H1 (cell line): ENCODE measurements around the gene C17orf107. TPM values are rescaled to one million over a fixed set of nuclear protein-coding genes. Genes with fewer than 3 reads are reported as not detected.

ENCODE experiments used
- CTCF ChIA-PET: fragments of 300-600 bp; sonication (Branson Sonifier 250); formaldehyde crosslinking; loops from one replicate; lab custom pipeline; 2021; ENCODE audit not compliant: partially characterized antibody; lab: Charles Lee
- POLR2A ChIA-PET: fragments of 300-600 bp; sonication (Branson Sonifier 250); formaldehyde crosslinking; loops from one replicate; lab custom pipeline; 2021; ENCODE audit warnings: inconsistent platforms; ENCODE audit not compliant: partially characterized antibody; lab: Charles Lee
- DNase-seq, 2 experiments: peaks; one replicate each; pipeline versions ENCODE4 v3.0.0 to v3.0.0-alpha.2; 2010 to 2022; ENCODE audit warnings: low spot score in 2 of 2, low read depth in 1 of 2, mixed read lengths in 1 of 2
- FAIRE-seq: peaks from 2 replicates; lab custom pipeline; 2011; peaks lifted over from hg19 to GRCh38; lab: Jason Lieb, UNC
- H2AFZ ChIP-seq: 2 replicates; pipeline ENCODE4 v1.8.1; 2012; ENCODE audit warnings: low read length, inconsistent platforms
- H2AK5ac ChIP-seq: 2 replicates; pipeline ENCODE4 v1.6.1; 2013; ENCODE audit warnings: low read depth, low read length
- H2BK120ac ChIP-seq: replicated peaks from 2 replicates; pipeline ENCODE3; 2013; ENCODE audit warnings: low read depth, low read length, inconsistent platforms
- H2BK12ac ChIP-seq: 2 replicates; pipeline ENCODE4 v1.6.1; 2013; ENCODE audit warnings: low read depth, low read length
- H2BK15ac ChIP-seq: 2 replicates; pipeline ENCODE4 v1.6.1; 2013; ENCODE audit warnings: low read length
- H2BK20ac ChIP-seq: 2 replicates; pipeline ENCODE4 v1.6.1; 2013; ENCODE audit warnings: low read length
- H2BK5ac ChIP-seq: 2 replicates; pipeline ENCODE4 v1.6.1; 2013; ENCODE audit warnings: low read depth, low read length
- H3K14ac ChIP-seq: 2 replicates; pipeline ENCODE4 v1.6.1; 2013; ENCODE audit warnings: inconsistent platforms; ENCODE audit not compliant: insufficient read length
- H3K18ac ChIP-seq: 2 replicates; pipeline ENCODE4 v1.6.1; 2013; ENCODE audit warnings: low read length; ENCODE audit errors: extremely low read depth
- H3K23ac ChIP-seq: 2 replicates; pipeline ENCODE4 v1.6.1; 2013; ENCODE audit warnings: inconsistent platforms; ENCODE audit not compliant: insufficient read length
- H3K23me2 ChIP-seq: 2 replicates; pipeline ENCODE4 v1.6.1; 2013; ENCODE audit warnings: low read depth, low read length
- H3K27ac ChIP-seq: 2 replicates; pipeline ENCODE4 v1.6.1; 2011; ENCODE audit warnings: low read depth, low read length, inconsistent platforms
- H3K27me3 ChIP-seq, 4 experiments: replicated peaks in 1 of 4; 1 replicate in 1 of 4; 2 replicates in 3 of 4; pipeline versions ENCODE4 v1.6.1 to v1.8.1; 2011 to 2013; ENCODE audit warnings: low read length in 3 of 4, mild to moderate bottlenecking in 3 of 4, inconsistent platforms in 2 of 4, mixed read lengths in 2 of 4, moderate library complexity in 1 of 4; ENCODE audit not compliant: control insufficient read depth in 3 of 4, insufficient read depth in 3 of 4; ENCODE audit errors: extremely low read depth in 1 of 4
- H3K36me3 ChIP-seq, 4 experiments: 2 replicates each; pipeline versions ENCODE4 v1.6.1 to v1.8.1; 2011 to 2013; ENCODE audit warnings: mild to moderate bottlenecking in 4 of 4, low read length in 3 of 4, moderate library complexity in 2 of 4, control low read depth in 1 of 4, inconsistent platforms in 1 of 4; ENCODE audit not compliant: insufficient read depth in 4 of 4, control insufficient read depth in 2 of 4
- H3K4ac ChIP-seq: replicated peaks from 2 replicates; pipeline ENCODE3; 2013; ENCODE audit warnings: low read length, low read depth, mixed read lengths, inconsistent platforms; ENCODE audit not compliant: insufficient read length
- H3K4me1 ChIP-seq, 4 experiments: replicated peaks in 1 of 4; 1 replicate in 1 of 4; 2 replicates in 3 of 4; pipeline versions ENCODE4 v1.6.1 to v1.8.1; 2011 to 2013; ENCODE audit warnings: low read length in 3 of 4, inconsistent platforms in 2 of 4, mixed read lengths in 1 of 4; ENCODE audit not compliant: insufficient read depth in 4 of 4, control insufficient read depth in 3 of 4
- H3K4me2 ChIP-seq, 2 experiments: 2 replicates each; pipeline versions ENCODE4 v1.6.1 to v1.8.1; 2011 to 2013; ENCODE audit warnings: low read depth in 2 of 2, low read length in 2 of 2, control low read depth in 1 of 2, inconsistent platforms in 1 of 2, mild to moderate bottlenecking in 1 of 2; ENCODE audit not compliant: insufficient read depth in 1 of 2
- H3K4me3 ChIP-seq, 4 experiments: fragments of 200-600, 300-600 bp in 1 of 4; sonication (generic), shearing (Covaris generic), sonication (Bioruptor Twin) in 1 of 4; 2 replicates each; pipeline versions ENCODE4 v1.5.1 to v1.8.1; 2011 to 2016; ENCODE audit warnings: low read length in 4 of 4, low read depth in 3 of 4, control low read depth in 2 of 4, inconsistent platforms in 2 of 4, mild to moderate bottlenecking in 2 of 4, mixed read lengths in 1 of 4, moderate library complexity in 1 of 4; ENCODE audit not compliant: insufficient read depth in 2 of 4; ENCODE audit errors: extremely low read depth in 1 of 4
- H3K56ac ChIP-seq: replicated peaks from 2 replicates; pipeline ENCODE3; 2013; ENCODE audit warnings: low read depth, mild to moderate bottlenecking, mixed read lengths, low read length, inconsistent platforms; ENCODE audit not compliant: insufficient read length
- H3K79me1 ChIP-seq: 2 replicates; pipeline ENCODE4 v1.6.1; 2013; ENCODE audit warnings: low read depth, low read length, control low read depth
- H3K79me2 ChIP-seq, 2 experiments: 2 replicates each; pipeline versions ENCODE4 v1.6.1 to v1.8.1; 2012 to 2013; ENCODE audit warnings: low read length in 2 of 2, mild to moderate bottlenecking in 2 of 2, inconsistent platforms in 1 of 2; ENCODE audit not compliant: insufficient read depth in 2 of 2, control insufficient read depth in 1 of 2
- H3K9ac ChIP-seq, 4 experiments: replicated peaks in 1 of 4; 1 replicate in 1 of 4; 2 replicates in 3 of 4; pipeline versions ENCODE4 v1.6.1 to v1.8.1; 2011 to 2013; ENCODE audit warnings: low read depth in 3 of 4, low read length in 3 of 4, control low read depth in 2 of 4, mild to moderate bottlenecking in 2 of 4, moderate library complexity in 2 of 4, inconsistent platforms in 1 of 4; ENCODE audit errors: extremely low read depth in 1 of 4
- H3K9me3 ChIP-seq, 2 experiments: 2 replicates each; pipeline versions ENCODE4 v1.6.1 to v1.8.1; 2012 to 2013; ENCODE audit warnings: mild to moderate bottlenecking in 2 of 2, moderate library complexity in 2 of 2, control low read depth in 1 of 2, inconsistent platforms in 1 of 2, low read depth in 1 of 2, low read length in 1 of 2, mixed read lengths in 1 of 2; ENCODE audit not compliant: insufficient read depth in 2 of 2
- H4K20me1 ChIP-seq, 2 experiments: replicated peaks in 1 of 2; 2 replicates each; pipeline versions ENCODE3 to v1.8.1; 2011 to 2013; ENCODE audit warnings: inconsistent platforms in 2 of 2, low read length in 2 of 2, mild to moderate bottlenecking in 1 of 2; ENCODE audit not compliant: insufficient read depth in 2 of 2, control insufficient read depth in 1 of 2
- H4K5ac ChIP-seq: 2 replicates; pipeline ENCODE4 v1.6.1; 2013; ENCODE audit warnings: low read length, low read depth, mixed read lengths, inconsistent platforms; ENCODE audit not compliant: insufficient read length
- H4K8ac ChIP-seq: 2 replicates; pipeline ENCODE4 v1.8.0; 2013; ENCODE audit warnings: mild to moderate bottlenecking, moderate library complexity, low read length, inconsistent platforms; ENCODE audit not compliant: insufficient read depth; ENCODE audit errors: extremely low read depth
- H4K91ac ChIP-seq: replicated peaks from 2 replicates; pipeline ENCODE3; 2013; ENCODE audit warnings: low read length, mixed read lengths, inconsistent platforms; ENCODE audit not compliant: insufficient read length
- BACH1 ChIP-seq: IDR thresholded peaks from 2 replicates; pipeline ENCODE4 v1.6.1; 2012; ENCODE audit warnings: low read length, improper control_type of control experiment
- GABPA ChIP-seq: IDR thresholded peaks from 2 replicates; pipeline ENCODE4 v1.6.1; 2011; ENCODE audit warnings: mild to moderate bottlenecking, low read length, moderate library complexity, borderline replicate concordance; ENCODE audit not compliant: insufficient read depth
- JUN ChIP-seq: IDR thresholded peaks from 2 replicates; pipeline ENCODE4 v1.6.1; 2011; ENCODE audit warnings: low read depth, mild to moderate bottlenecking, improper control_type of control experiment, low read length
- JUND ChIP-seq: IDR thresholded peaks from 2 replicates; pipeline ENCODE4 v1.6.1; 2011; ENCODE audit warnings: mild to moderate bottlenecking, improper control_type of control experiment, low read length
- MAFK ChIP-seq: IDR thresholded peaks from 2 replicates; pipeline ENCODE4 v1.6.1; 2012; ENCODE audit warnings: low read depth, mild to moderate bottlenecking, improper control_type of control experiment, low read length
- NANOG ChIP-seq: IDR thresholded peaks from 2 replicates; pipeline ENCODE4 v1.6.1; 2011; ENCODE audit warnings: low read length, low read depth, mild to moderate bottlenecking, inconsistent platforms; ENCODE audit not compliant: insufficient read depth, poor library complexity, severe bottlenecking
- PHF8 ChIP-seq: fragments of 200-600 bp; sonication (generic); conservative IDR thresholded peaks from 2 replicates; pipeline ENCODE4 v1.7.1; 2012; ENCODE audit warnings: low read depth, mild to moderate bottlenecking, inconsistent platforms, low read length, moderate library complexity
- RAD21 ChIP-seq, 2 experiments: IDR thresholded peaks in 1 of 2; conservative IDR thresholded peaks in 1 of 2; 2 replicates each; pipeline ENCODE4 v1.6.1; 2011; ENCODE audit warnings: low read depth in 2 of 2, low read length in 2 of 2, improper control_type of control experiment in 1 of 2, inconsistent platforms in 1 of 2, mild to moderate bottlenecking in 1 of 2, moderate library complexity in 1 of 2
- SIN3A ChIP-seq, 2 experiments: IDR thresholded peaks in 1 of 2; conservative IDR thresholded peaks in 1 of 2; 2 replicates each; pipeline ENCODE4 v1.6.1; 2011 to 2012; ENCODE audit warnings: low read length in 2 of 2, improper control_type of control experiment in 1 of 2, low read depth in 1 of 2, mild to moderate bottlenecking in 1 of 2
- YY1 ChIP-seq: IDR thresholded peaks from 2 replicates; pipeline ENCODE4 v1.6.1; 2011; ENCODE audit warnings: low read depth, mild to moderate bottlenecking, low read length
- WGBS, 2 experiments: shearing (Covaris generic) in 1 of 2; methylation state at CpG; one replicate each; pipeline versions ENCODE4 v1.1.6 to v1.1.7; 2013 to 2015; ENCODE audit warnings: low lambda C conversion rate in 2 of 2, mixed read lengths in 2 of 2, inconsistent platforms in 1 of 2, low coverage in 1 of 2, missing lambda C conversion rate in 1 of 2; ENCODE audit not compliant: insufficient replicate concordance in 2 of 2, insufficient coverage in 1 of 2, insufficient read length in 1 of 2; ENCODE audit errors: extremely low coverage in 1 of 2, missing lambda C conversion rate in 1 of 2; 5-methylcytosine and 5-hydroxymethylcytosine counted together
- polyA plus RNA-seq, 7 experiments: library from polyadenylated mRNA; depleted of rRNA in 3 of 7; stranded (reverse) in 5 of 7; unstranded in 2 of 7; fragments of >200 nt in 5 of 7; fragments of 200-250 nt in 2 of 7; gene quantifications; 1 replicate in 5 of 7; 2 replicates in 1 of 7; 4 replicates in 1 of 7; pipeline versions ENCODE4 v1.2.1 to v1.2.3, GENCODE V29; 2011 to 2013; ENCODE audit warnings: missing spikeins in 2 of 7, mixed read lengths in 2 of 7
- total RNA-seq: library from RNA; stranded (reverse); fragmentation: NEBNext Ultra II Directional; extraction: Animal tissue kit (Norgen Biotek cat#: 25700); gene quantifications from 2 replicates; pipeline ENCODE4 v1.2.1, GENCODE V29; 2021

C17orf107 gene
- total and polyA plus RNA-seq, 2 of the 8 experiments (the other 6 are each of a cell fraction or from before 2014, with no cell fraction given): 0.39 to 0.45 TPM

DNA sequence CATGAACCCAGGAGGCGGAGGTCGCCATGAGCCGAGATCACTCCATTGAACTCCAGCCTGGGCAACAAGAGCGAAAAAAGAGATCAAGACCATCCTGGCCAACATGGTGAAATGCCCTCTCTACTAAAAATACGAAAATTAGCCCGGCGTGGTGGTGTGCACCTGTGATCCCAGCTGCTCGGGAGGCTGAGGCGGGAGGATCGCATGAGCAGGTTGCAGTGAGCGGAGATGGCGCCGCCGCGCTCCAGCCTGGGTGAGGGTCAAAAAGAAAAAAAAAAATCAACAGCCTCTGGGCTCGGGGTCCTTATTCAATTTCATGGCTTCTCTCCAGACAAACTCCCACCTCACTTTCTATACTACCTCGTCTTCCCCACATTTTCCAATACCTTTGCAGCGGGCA, 29.5 kb downstream of the C17orf107 start:
- H3K4me3 ChIP-seq: no peak overlapping the region
- no peak overlapping the region for H4K5ac ChIP-seq
- no peak overlapping the region for H3K4ac ChIP-seq
- H2BK20ac ChIP-seq: no peak overlapping the region
- WGBS, 2 experiments: 93 to 100% methylated on average over 1 to 17 of the region's 18 CpGs
- H4K91ac ChIP-seq: no peak overlapping the region
- no peak overlapping the region for H2BK120ac ChIP-seq
- H3K23me2 ChIP-seq: no peaks in the 10 kb centered on the region
- H3K18ac ChIP-seq: no peak overlapping the region
- H3K4me1 ChIP-seq: no peaks in the 10 kb centered on the region; a peak in 1 of 7 replicates
- H3K9me3 ChIP-seq: no peaks in the 10 kb centered on the region
- no peak overlapping the region for H3K14ac ChIP-seq
- DNase-seq (no peak), FAIRE-seq (no peak)
- POLR2A ChIA-PET: interaction anchor here (0.7 to 7.3 kb wide), 7 partner anchors 9 to 20 kb away, joined by 3 to 60 read pairs (median 7); partner anchors contain the start of genes PFN1, RNF167 and SLC25A11
- H4K8ac ChIP-seq: 0 out of 2 replicates have a peak overlapping the region, but pooled peaks have one; percentile 25
- no peak overlapping the region for H2BK5ac ChIP-seq
- H3K56ac ChIP-seq: no peak overlapping the region
- H2AFZ ChIP-seq: no peak overlapping the region
- H3K23ac ChIP-seq: no peak overlapping the region
- H2AK5ac ChIP-seq: no peak overlapping the region
- peaks cover 0 to 2% (median 0%) of the 10 kb centered on the region in 4 experiments; a peak in 1 of 8 replicates for H3K36me3 ChIP-seq
- H2BK12ac ChIP-seq: no peak overlapping the region
- H2BK15ac ChIP-seq: no peak overlapping the region
- H3K27ac ChIP-seq: no peak overlapping the region
- H4K20me1 ChIP-seq: no peaks in the 10 kb centered on the region
- H3K27me3 ChIP-seq: no peaks in the 10 kb centered on the region
- no peak overlapping the region for H3K9ac ChIP-seq
- no peaks in the 10 kb centered on the region for H3K79me2 ChIP-seq
- CTCF ChIA-PET: interaction anchor here (1.0 to 1.1 kb wide), 3 partner anchors 10 to 28 kb away, joined by 3 to 4 read pairs (median 3); no protein-coding TSS in a partner anchor
- no peaks in the 10 kb centered on the region for H3K79me1 ChIP-seq
- no peak overlapping the region for H3K4me2 ChIP-seq
- no peak for TF ChIP-seq PHF8
- no peak for TF ChIP-seq JUN
- TF ChIP-seq GABPA: no peak
- no peak for TF ChIP-seq JUND
- no peak for TF ChIP-seq BACH1
- TF ChIP-seq SIN3A (conservative IDR thresholded peaks at IDR 0.05 in 1 of 2, IDR thresholded peaks at IDR 0.05 in 1 of 2; ENCODE audit: low read depth in 1 of 2, low read length in 2 of 2): no peak
- TF ChIP-seq NANOG: no peak
- no peak for TF ChIP-seq MAFK
- TF ChIP-seq RAD21 (IDR thresholded peaks at IDR 0.05 in 1 of 2, conservative IDR thresholded peaks at IDR 0.05 in 1 of 2; ENCODE audit: low read depth in 2 of 2, low read length in 2 of 2): no peak
- TF ChIP-seq YY1: no peak
